Choroid plexus epithelial cell (primary cell): ENCODE measurements around the gene IL4I1.

Experiments
- DNase-seq: peaks from one replicate; pipeline ENCODE4 v3.0.0-alpha.2; 2010; ENCODE audit warnings: low read depth
- H3K4me3 ChIP-seq: 2 replicates; pipeline ENCODE4 v1.5.1; 2011; ENCODE audit warnings: low read depth, mild to moderate bottlenecking, control low read depth, low read length, moderate library complexity
- CTCF ChIP-seq: conservative IDR thresholded peaks from 2 replicates; pipeline ENCODE4 v1.5.1; 2011; ENCODE audit warnings: low read depth, mild to moderate bottlenecking, control low read depth, inconsistent platforms, low read length, moderate library complexity

IL4I1 gene

GRCh38 chr19:49839713-49840112 is 57.0 kb downstream of the IL4I1 start:
- TF ChIP-seq CTCF, result no peak
- DNase-seq, result no peak
- H3K4me3 ChIP-seq, result no peak overlapping the region
